Neural cell (in vitro differentiated cells): Measurements from ENCODE around the gene ASAP3. TPM values are rescaled to one million over a fixed set of nuclear protein-coding genes. Genes with fewer than 3 reads are reported as not detected.

Experiments used
- H2AFZ ChIP-seq: fragments of 200-600, 300-800 bp; sonication (generic), shearing (Covaris generic); 2 replicates; pipeline ENCODE4 v1.6.0; 2014; ENCODE audit warnings: low read depth, mild to moderate bottlenecking, antibody characterized with exemption, low read length, moderate library complexity
- H3F3A ChIP-seq: fragments of 200-600 bp; shearing (Covaris generic); 2 replicates; pipeline ENCODE4 v1.6.1; 2016; ENCODE audit warnings: mild to moderate bottlenecking, moderate library complexity, mixed read lengths, antibody characterized with exemption, low read length; ENCODE audit not compliant: insufficient read depth, poor library complexity, severe bottlenecking
- H3K27ac ChIP-seq: fragments of 200-600, 300-800 bp; sonication (generic), shearing (Covaris generic); 2 replicates; pipeline ENCODE4 v1.5.1; 2014; ENCODE audit warnings: mild to moderate bottlenecking, low read length, moderate library complexity
- H3K27me3 ChIP-seq: fragments of 300-800, 200-600 bp; sonication (generic), shearing (Covaris generic); 2 replicates; pipeline ENCODE4 v1.6.0; 2014; ENCODE audit warnings: mild to moderate bottlenecking, low read depth, low read length, moderate library complexity; ENCODE audit not compliant: insufficient read depth
- H3K36me3 ChIP-seq: fragments of 300-800, 200-600 bp; sonication (generic), shearing (Covaris generic); 2 replicates; pipeline ENCODE4 v1.5.1; 2014; ENCODE audit warnings: mild to moderate bottlenecking, antibody characterized with exemption, low read length, moderate library complexity; ENCODE audit not compliant: insufficient read depth
- H3K4me2 ChIP-seq: fragments of 300-800, 200-600 bp; sonication (generic), shearing (Covaris generic); 2 replicates; pipeline ENCODE4 v1.6.0; 2014; ENCODE audit warnings: mild to moderate bottlenecking, low read length
- H3K4me3 ChIP-seq: fragments of 300-800, 200-600 bp; sonication (generic), shearing (Covaris generic); 2 replicates; pipeline ENCODE4 v1.5.1; 2014; ENCODE audit warnings: mild to moderate bottlenecking, low read length, moderate library complexity
- H3K79me2 ChIP-seq: fragments of 200-600 bp; shearing (Covaris generic); replicated peaks from 2 replicates; pipeline ENCODE4 v1.6.0; 2014; ENCODE audit warnings: mild to moderate bottlenecking, low read length, moderate library complexity; ENCODE audit not compliant: insufficient read depth
- H3K9ac ChIP-seq: fragments of 300-800, 200-600 bp; sonication (generic), shearing (Covaris generic); 2 replicates; pipeline ENCODE4 v1.6.1; 2016; ENCODE audit warnings: mild to moderate bottlenecking, low read length, mixed read lengths
- H3K9me2 ChIP-seq: fragments of 200-600 bp; shearing (Covaris generic); 2 replicates; pipeline ENCODE4 v1.6.1; 2016; ENCODE audit warnings: mild to moderate bottlenecking, low read length, mixed read lengths; ENCODE audit not compliant: insufficient read depth
- H3K9me3 ChIP-seq: fragments of 200-600, 300-800 bp; sonication (generic), shearing (Covaris generic); 2 replicates; pipeline ENCODE4 v1.6.1; 2016; ENCODE audit warnings: mild to moderate bottlenecking, mixed run types, low read length, moderate library complexity, mixed read lengths
- H4K20me1 ChIP-seq: fragments of 200-600 bp; shearing (Covaris generic); 2 replicates; pipeline ENCODE4 v1.6.1; 2016; ENCODE audit warnings: mild to moderate bottlenecking, mixed run types; ENCODE audit not compliant: insufficient read depth
- EP300 ChIP-seq: fragments of 450-650 bp; conservative IDR thresholded peaks from 2 replicates; pipeline ENCODE4 v1.6.1; 2014; ENCODE audit warnings: antibody characterized with exemption, mild to moderate bottlenecking, moderate library complexity; ENCODE audit not compliant: poor library complexity, severe bottlenecking
- EZH2 ChIP-seq: fragments of 200-600, 300-800 bp; shearing (Covaris generic), sonication (generic); IDR thresholded peaks from 2 replicates; pipeline ENCODE4 v1.6.1; 2014; ENCODE audit warnings: antibody characterized with exemption, low read length, borderline replicate concordance, mild to moderate bottlenecking; ENCODE audit not compliant: insufficient read depth, poor library complexity, severe bottlenecking
- MXI1 ChIP-seq: fragments of 450-650 bp; conservative IDR thresholded peaks from 2 replicates; pipeline ENCODE4 v1.6.1; 2014; ENCODE audit warnings: antibody characterized with exemption, mild to moderate bottlenecking; ENCODE audit not compliant: poor library complexity, severe bottlenecking
- POLR2AphosphoS5 ChIP-seq: IDR thresholded peaks from 2 replicates; pipeline ENCODE4 v1.6.1; 2012
- RAD21 ChIP-seq: fragments of 450-650 bp; conservative IDR thresholded peaks from 2 replicates; pipeline ENCODE4 v1.6.1; 2014; ENCODE audit warnings: antibody characterized with exemption, mild to moderate bottlenecking, moderate library complexity
- REST ChIP-seq: IDR thresholded peaks from 2 replicates; pipeline ENCODE4 v1.6.1; 2012; ENCODE audit warnings: borderline replicate concordance
- SMC3 ChIP-seq: fragments of 450-650 bp; conservative IDR thresholded peaks from 2 replicates; pipeline ENCODE4 v1.6.1; 2014; ENCODE audit warnings: antibody characterized with exemption, mild to moderate bottlenecking, moderate library complexity; ENCODE audit not compliant: poor library complexity
- TAF1 ChIP-seq: IDR thresholded peaks from 2 replicates; pipeline ENCODE4 v1.6.1; 2012; ENCODE audit warnings: low read depth
- polyA plus RNA-seq: library from polyadenylated mRNA; depleted of rRNA; stranded (reverse); fragments of >200 nt; gene quantifications from 2 replicates; pipeline ENCODE4 v1.2.3, GENCODE V29; 2014
- TF ChIP-seq, protein P1 (sequence below): fragments of 450-650 bp; IDR thresholded peaks from 2 replicates; pipeline ENCODE4 v1.5.1; 2014; ENCODE audit warnings: antibody characterized with exemption, mild to moderate bottlenecking, moderate library complexity; ENCODE audit not compliant: poor library complexity, severe bottlenecking

Gene ASAP3
- polyA plus RNA-seq, 1 donor from 2014 or later, result 24.9 TPM

DNA sequence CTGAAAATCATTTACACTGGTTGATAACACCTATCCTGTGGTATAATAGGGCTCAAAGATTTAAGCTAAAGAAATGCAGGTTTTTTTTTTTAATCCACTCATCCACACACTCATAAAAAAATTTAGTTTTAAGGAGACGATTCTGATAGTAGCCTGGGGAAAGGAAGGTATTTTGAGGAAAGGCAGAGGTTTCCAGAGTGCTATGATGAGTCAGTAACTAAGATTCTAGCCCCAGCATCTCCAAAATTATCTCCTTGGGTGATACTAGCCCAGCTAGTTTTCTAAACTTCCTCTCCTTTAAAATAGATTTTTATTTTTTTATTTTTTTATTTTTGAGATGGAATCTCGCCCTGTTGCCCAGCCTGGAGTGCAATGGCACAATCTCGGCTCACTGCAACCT is 20.7 kb downstream of the ASAP3 start:
- Histone ChIP-seq H3K27me3 (no peaks in the 10 kb centered on the region), H3K4me2 (no peak overlapping the region), H3K79me2 (no peaks in the 10 kb centered on the region), H3K36me3 (no peaks in the 10 kb centered on the region), H3K9me2 (no peaks in the 10 kb centered on the region), H2AFZ (no peak overlapping the region), H4K20me1 (no peaks in the 10 kb centered on the region), H3K4me3 (no peak overlapping the region), H3F3A (no peaks in the 10 kb centered on the region), H3K9me3 (no peaks in the 10 kb centered on the region), H3K27ac (no peak overlapping the region), H3K9ac (no peak overlapping the region)
- TF ChIP-seq, protein P1, sequence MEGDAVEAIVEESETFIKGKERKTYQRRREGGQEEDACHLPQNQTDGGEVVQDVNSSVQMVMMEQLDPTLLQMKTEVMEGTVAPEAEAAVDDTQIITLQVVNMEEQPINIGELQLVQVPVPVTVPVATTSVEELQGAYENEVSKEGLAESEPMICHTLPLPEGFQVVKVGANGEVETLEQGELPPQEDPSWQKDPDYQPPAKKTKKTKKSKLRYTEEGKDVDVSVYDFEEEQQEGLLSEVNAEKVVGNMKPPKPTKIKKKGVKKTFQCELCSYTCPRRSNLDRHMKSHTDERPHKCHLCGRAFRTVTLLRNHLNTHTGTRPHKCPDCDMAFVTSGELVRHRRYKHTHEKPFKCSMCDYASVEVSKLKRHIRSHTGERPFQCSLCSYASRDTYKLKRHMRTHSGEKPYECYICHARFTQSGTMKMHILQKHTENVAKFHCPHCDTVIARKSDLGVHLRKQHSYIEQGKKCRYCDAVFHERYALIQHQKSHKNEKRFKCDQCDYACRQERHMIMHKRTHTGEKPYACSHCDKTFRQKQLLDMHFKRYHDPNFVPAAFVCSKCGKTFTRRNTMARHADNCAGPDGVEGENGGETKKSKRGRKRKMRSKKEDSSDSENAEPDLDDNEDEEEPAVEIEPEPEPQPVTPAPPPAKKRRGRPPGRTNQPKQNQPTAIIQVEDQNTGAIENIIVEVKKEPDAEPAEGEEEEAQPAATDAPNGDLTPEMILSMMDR, result no peak
- TF ChIP-seq TAF1 (no peak), EZH2 (no peak), POLR2AphosphoS5 (no peak), EP300 (no peak), REST (no peak), SMC3 (no peak), RAD21 (no peak), MXI1 (no peak)

GRCh38 chr1:23462766-23463165 is 21.2 kb downstream of the ASAP3 start:
- Histone ChIP-seq H3F3A (no peaks in the 10 kb centered on the region), H3K4me2 (no peak overlapping the region), H3K9ac (no peak overlapping the region), H3K9me2 (no peaks in the 10 kb centered on the region), H3K9me3 (no peaks in the 10 kb centered on the region), H3K27ac (no peak overlapping the region), H3K27me3 (no peaks in the 10 kb centered on the region), H4K20me1 (no peaks in the 10 kb centered on the region), H3K36me3 (no peaks in the 10 kb centered on the region), H3K79me2 (no peaks in the 10 kb centered on the region), H3K4me3 (no peak overlapping the region), H2AFZ (no peak overlapping the region)
- TF ChIP-seq RAD21 (no peak), EZH2 (no peak), TAF1 (no peak), SMC3 (no peak), MXI1 (no peak)
